SKM-1 (cell line): Measurements from ENCODE around the gene PCCA.
"Not testable (repeated sequence)": the region's sequence is repeated elsewhere in the genome, so short reads cannot be mapped to it uniquely, and the experiment has no call there.

Source experiments
- DNase-seq: peaks from one replicate; lab custom pipeline; 2025; ENCODE audit not compliant: unreplicated experiment; lab: John Stamatoyannopoulos, UW

The PCCA gene

GRCh38 chr13:100234524-100235136 is 145.7 kb downstream of the PCCA start:
- no peak for DNase-seq

- no peak for DNase-seq
These were observed 146.5 kb downstream of the PCCA start for GRCh38 chr13:100235311-100235901.

- no peak for DNase-seq
These were observed 151.4 kb downstream of the PCCA start for GRCh38 chr13:100240109-100240779.

- no peak for DNase-seq
These were observed 155.5 kb downstream of the PCCA start for GRCh38 chr13:100244431-100244830.

- no peak for DNase-seq
These were observed 156.2 kb downstream of the PCCA start for GRCh38 chr13:100245104-100245503.

- DNase-seq = no peak
These were observed 159.0 kb downstream of the PCCA start for GRCh38 chr13:100247937-100248336.

GRCh38 chr13:100254002-100254401 is 165.1 kb downstream of the PCCA start:
- DNase-seq = no peak

- DNase-seq = no peak
These were observed 173.5 kb downstream of the PCCA start for GRCh38 chr13:100262404-100262803.

- no peak for DNase-seq
These were observed 177.1 kb downstream of the PCCA start for GRCh38 chr13:100266026-100266425.

- no peak for DNase-seq
These were observed 180.9 kb downstream of the PCCA start for GRCh38 chr13:100269837-100270236.

- no peak for DNase-seq
These were observed 184.2 kb downstream of the PCCA start for GRCh38 chr13:100273138-100273537.

- no peak for DNase-seq
These were observed 184.7 kb downstream of the PCCA start for GRCh38 chr13:100273552-100273951.

GRCh38 chr13:100274942-100275506 is 186.1 kb downstream of the PCCA start:
- DNase-seq = no peak

GRCh38 chr13:100275746-100276145 is 186.9 kb downstream of the PCCA start:
- DNase-seq = no peak

- no peak for DNase-seq
These were observed 191.8 kb downstream of the PCCA start for GRCh38 chr13:100280681-100281080.

- not testable (repeated sequence) for DNase-seq
These were observed 193.4 kb downstream of the PCCA start for GRCh38 chr13:100282306-100282705.

GRCh38 chr13:100290165-100290801 is 201.4 kb downstream of the PCCA start:
- DNase-seq = no peak

- DNase-seq = no peak
These were observed 202.7 kb downstream of the PCCA start for GRCh38 chr13:100291624-100292023.

- no peak for DNase-seq
These were observed 208.5 kb downstream of the PCCA start for GRCh38 chr13:100297413-100297812.

GRCh38 chr13:100298116-100298681 is 209.3 kb downstream of the PCCA start:
- no peak for DNase-seq

- DNase-seq = no peak
These were observed 209.8 kb downstream of the PCCA start for GRCh38 chr13:100298691-100299090.
